Dermis microvascular lymphatic vessel endothelial cell (primary cell): ENCODE results near the gene CCDC187. TPM values are rescaled to one million over a fixed set of nuclear protein-coding genes. Genes with fewer than 3 reads are reported as not detected.

Experiments used
- DNase-seq, 2 donors: peaks; one replicate each; pipeline versions ENCODE4 v3.0.0 to v3.0.0-alpha.2; 2010; ENCODE audit warnings: low read depth in 2 of 2
- total RNA-seq: library from RNA; depleted of rRNA; stranded (reverse); fragments of >200 nt; gene quantifications from 2 replicates; pipeline ENCODE4 v1.2.1, GENCODE V29; 2014

Gene CCDC187
- total RNA-seq, 1 donor from 2014 or later: not detected

DNA sequence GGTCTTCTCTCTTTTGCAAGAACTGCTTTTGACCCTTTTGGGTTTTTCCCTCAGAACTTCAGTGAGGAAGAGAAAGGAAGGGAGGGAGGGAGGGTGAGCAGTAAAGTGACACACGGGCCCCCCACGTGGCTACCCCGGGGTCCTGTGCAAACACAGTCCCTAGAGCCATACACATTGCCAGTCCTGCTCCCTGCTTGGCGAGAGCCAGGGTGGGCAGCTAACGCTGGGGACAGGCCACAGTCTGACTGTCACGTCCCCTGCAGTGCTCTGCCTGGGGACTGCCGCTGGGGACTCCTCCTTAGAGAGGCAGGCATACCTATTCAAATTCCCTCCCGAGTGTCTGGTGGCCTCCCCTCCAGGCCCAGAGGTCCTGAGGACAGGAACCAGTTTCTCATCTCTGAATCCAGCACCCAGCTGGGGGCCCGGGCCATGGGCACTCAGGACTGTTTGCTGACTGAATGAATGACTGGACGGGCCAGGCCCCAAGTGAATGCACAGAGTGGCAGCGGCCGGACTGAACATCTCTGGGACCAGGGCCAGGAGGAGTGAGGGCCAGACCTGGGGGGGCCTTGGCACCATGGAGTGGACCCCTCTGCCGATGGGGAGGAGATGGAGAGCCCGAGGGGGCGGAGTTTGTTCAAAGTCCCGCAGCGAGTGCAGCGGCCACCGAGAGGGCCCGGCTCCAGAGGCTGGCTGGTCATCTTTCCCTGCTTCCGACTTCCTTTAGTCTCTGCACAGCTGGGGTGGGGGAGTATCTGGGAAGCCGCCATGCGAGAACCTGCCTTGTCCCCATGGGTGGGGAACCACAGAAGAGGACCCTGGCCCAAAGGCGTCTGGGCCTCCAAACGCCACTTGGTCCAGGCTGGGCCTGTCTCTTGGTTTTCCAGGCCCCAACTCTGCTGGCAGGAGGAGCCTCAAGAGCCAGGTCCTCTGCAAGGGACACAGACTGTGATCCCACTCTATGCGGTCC is 5.8 kb downstream of the CCDC187 start:
- DNase-seq: no peak

DNA sequence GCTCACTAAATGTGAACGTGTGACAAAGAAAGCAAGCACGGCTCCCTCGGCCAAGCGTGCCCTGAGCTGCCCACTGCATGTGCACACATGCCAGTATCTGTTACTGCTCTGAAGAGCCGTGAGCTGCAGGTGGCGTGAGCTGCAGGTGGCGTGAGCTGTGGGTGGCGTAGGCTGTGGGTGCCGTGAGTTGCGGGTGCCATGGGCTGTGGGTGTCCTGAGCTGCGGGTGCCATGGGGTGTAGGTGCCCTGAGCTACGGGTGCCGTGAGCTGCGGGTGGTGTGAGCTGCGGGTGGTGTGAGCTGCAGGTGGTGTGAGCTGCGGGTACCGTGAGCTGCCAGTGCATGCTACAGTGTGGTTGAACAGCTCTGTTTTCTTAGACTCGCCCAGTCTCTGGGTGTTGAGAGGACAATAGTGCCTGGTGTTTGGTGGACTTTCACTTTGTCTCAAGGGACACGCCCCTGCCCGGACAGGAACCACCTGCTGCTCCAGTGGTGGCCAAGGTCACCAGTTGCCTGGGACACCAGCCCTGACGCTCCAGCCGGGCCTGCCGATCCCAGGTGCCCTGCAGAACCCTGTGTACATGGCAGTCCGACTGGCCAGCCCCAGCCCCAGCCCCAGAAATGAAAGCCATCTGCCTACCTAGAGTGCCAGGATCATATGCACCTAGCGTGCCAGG is 6.7 kb downstream of the CCDC187 start:
- DNase-seq: peak; percentile 69 to 81

DNA sequence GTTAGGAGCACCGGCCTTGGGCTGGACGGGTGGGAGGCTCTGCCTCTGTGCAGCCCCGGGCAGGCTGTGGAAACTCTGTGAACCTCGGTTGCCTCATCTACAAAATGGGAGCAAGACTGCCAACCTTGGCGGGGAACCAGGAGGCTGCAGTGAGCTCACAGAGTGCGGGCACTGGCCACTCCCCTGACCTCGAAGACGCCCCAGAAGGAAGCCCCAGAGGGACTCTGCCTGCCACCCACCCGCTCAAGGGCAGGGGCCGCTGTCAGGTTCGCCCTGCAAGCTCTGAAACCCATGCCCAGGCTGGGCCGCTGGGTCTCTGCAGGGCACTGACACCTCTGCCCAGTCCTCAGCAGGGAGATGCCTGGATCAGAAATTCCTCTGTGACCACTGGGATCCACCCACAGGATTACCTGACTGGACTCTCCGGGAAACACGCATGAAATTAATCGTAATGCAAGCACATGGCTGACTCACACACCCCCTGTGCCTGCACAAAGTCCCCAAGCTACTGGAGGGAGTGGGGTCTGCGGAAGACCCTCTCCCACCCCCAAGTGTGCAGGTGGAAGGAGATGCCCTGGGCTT is 7.4 kb downstream of the CCDC187 start:
- no peak for DNase-seq

DNA sequence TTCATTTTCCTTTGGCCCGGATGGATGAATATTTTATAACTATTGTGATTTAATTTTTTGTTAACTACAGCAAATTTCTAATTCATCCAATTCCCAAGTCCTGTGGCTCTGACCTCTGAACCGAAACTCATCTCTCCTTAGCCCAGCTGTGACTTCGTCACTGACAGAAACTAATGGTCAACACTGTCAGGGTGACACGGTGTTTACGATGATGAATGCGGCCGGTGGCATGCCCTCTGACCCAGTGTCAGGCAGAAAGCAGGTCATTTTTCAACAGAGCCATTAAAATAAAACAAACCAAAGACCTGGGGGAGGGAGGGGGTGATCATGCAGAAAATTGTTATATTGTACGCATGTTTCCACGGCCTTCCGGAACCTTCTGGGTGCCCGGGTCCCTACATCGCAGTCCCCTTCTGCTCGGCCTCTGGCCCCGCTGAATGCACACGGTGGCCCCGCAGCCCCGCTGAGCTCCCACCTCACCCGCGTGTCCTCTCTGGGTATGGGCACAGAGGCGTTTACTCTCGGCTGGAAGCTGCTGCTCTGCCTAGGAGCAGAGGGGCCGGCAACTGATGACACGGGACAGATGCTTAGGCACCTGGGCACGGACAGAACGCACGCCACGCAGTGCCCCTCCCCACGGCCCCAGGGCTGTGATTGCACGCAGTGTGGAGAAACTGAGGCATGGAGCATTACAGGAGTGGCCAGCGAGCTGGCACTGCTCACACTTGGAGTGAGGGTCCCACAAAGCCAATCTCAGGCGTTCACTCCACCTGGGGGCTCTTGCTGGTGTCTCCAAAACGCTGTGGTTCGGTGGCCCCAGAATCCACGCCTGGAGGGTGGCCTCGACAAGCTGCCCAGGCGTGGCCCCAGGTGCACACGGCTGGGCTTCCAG is 8.1 kb downstream of the CCDC187 start:
- no peak for DNase-seq

DNA sequence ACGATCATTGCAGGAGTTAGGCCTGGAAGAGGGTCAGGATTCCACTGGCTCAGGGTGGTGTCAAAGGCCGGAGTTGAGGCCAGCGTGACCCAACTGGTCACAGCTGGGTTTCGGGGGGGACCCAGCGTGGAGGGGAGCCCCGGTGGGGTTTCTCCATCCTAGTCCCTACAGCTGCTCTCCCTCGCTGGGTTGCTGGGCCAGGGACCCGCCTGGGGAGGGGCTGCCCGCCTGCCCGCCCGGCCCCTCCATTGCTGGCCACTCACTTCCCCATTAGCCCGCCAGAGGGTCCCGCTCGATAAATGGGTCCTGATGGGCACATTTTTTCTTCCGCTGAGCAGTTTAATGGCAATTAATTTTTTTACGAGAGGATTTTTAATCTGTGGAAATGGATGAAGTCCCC is 8.8 kb downstream of the CCDC187 start:
- no peak for DNase-seq

DNA sequence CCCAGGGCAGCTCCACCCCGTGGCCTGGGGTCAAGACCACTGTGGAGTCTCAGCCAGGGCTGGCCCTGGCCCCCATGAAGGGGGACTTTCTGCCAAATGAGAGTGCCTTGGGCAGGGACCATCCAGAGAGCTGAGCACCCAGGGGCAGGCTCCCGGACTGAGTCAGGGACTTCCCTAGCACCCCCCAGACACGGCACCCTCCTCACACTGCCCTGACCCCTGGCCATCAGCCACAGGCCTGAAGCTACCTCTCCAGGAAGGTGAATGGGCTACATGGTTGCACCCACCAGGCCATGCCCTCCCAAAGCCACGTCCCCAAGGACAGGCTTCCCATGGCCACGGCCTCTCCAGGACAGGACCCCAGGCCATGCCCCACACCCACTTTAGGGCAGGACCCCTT is 9.5 kb downstream of the CCDC187 start:
- DNase-seq: no peak

DNA sequence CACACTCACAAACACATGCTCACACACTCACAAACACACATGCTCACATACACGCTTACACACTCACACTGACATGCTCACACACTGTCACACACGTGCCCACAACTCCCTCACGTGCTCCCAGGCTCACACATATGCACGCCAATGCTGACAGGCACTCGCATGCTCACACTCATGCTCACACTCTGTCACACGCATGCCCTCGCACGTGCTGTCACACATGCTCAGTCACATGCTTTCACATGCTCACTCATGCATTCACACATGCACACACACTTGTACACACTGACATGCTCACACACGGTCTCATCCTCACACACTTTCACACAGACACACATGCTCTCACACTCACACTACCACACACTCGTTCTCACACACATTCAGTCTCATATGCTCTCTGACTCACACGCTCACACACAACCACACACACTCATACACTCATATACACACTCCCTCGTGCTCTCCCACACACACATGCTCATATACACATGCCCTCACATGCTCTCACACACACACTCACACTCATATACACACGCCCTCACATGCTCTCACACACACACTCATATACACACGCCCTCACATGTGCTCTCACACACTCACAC is 10.3 kb downstream of the CCDC187 start:
- no peak for DNase-seq

DNA sequence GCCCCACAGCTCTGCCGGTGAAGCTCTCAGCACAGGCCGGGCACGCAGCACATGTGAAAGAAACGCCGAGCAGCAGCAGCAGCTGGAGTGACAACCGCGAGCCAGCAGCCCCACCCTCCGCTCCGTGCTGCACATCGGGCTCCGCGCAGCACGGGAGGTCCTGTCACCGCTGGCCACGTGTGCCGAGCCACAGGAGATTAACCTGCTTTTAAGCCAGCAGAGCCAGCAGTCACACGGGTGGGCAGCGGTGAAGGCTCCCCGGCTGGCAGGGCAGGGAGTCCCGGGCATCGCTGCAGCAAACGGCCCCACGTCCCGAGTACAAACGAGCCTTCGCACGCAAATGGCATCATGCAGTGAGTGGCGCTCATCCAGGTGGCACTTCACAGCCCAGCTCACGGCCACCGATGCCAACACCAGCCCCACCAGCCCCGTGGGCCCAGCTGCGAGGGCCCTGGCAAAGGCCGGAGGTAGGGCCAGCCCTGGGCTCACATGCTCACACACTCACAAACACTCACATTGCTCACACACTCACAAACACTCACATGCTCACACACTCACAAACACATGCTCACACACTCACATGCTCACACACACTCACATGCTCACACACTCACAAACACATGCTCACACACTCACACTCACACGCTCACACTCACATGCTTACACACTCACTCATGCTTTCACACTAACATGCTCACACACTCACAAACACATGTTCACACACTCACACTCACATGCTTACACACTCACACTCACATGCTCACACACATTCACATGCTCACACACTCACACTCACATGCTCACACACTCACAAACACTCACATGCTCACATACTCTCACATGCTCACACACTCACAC is 11.1 kb downstream of the CCDC187 start:
- DNase-seq: no peak

DNA sequence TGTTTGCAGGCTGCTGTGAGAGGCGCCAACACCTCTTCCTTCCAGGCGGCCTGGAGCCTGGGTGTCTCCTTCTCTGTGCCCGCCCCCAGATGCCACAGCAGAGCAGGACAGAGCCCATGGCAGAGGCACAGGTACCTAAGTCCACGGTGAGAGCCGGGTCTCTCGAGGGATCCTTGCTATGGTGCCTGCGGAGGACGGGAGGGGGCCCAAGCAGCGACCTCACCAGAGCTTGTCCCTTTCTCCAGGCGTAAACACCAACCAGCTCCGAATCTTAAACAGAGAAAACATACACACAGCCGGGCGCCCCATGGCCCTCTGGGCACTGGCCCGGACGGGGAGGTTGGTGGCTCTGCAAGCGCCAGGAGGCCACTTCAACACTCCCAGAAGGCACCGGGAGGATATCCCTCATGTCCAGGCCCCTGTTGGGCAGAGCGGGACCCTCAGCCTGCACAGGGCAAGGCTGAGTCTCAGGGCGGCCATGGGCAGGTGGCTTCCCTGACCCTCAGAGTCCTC is 11.8 kb downstream of the CCDC187 start:
- no peak for DNase-seq

DNA sequence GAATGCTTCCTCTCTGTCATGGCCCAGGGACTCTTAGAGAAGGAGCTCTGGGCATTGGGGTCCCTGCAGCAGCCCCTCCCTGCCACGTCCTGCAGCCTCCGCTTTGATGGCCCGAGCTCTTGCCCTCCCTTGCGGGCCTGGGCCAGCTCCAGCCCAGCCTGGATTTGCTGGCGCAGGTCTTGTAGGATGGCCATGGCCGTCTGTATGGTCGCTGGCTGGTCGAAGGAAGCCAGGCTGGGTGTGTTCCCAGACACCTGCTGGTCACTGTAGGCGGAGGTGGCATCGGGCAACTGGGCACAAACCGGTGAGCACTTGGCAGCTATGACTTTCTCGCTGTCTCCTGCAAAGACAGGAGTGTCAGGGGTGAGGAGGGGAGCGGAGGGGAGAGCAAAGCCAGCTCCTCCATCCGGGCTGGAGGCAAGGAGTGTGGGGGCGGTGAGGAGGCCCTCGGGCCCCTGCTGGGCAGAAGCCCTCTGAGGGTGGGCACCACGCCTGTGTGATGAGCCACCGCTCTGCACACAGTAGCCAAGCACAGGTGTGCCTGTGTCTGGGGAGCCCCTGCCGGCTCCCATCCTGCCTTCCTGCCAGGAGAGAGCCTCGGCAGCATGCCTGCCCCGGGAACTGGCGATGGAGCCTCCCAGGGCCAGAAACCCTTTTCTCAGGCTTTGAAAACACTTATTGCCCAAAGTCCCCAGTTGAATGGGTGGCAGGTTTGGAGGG is 12.4 kb downstream of the CCDC187 start:
- no peak for DNase-seq

DNA sequence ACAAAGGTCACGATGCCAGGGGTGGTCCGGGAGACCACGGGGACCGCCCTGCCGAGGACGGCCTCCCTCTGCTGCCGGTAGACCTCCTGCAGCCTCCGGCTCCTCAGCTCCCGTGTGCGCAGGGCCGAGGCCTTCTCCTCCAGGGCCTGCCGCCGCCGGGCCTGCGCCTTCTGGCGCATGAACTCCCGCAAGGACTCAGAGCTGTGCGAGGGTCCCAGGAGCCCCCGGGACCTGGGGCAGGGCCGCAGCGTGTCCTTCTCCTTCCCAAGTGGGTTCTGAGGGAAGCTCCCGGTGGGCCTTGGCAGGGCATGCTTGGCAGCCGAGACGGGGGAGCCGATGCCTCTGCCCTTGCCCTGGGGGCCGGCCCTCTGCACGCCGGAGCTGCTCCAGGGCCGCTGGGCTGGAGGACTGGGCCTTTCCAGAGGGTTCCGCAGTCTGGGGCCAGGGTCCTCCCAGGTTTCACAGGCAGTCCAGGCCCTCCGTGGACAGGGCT is 13.3 kb downstream of the CCDC187 start:
- no peak for DNase-seq

DNA sequence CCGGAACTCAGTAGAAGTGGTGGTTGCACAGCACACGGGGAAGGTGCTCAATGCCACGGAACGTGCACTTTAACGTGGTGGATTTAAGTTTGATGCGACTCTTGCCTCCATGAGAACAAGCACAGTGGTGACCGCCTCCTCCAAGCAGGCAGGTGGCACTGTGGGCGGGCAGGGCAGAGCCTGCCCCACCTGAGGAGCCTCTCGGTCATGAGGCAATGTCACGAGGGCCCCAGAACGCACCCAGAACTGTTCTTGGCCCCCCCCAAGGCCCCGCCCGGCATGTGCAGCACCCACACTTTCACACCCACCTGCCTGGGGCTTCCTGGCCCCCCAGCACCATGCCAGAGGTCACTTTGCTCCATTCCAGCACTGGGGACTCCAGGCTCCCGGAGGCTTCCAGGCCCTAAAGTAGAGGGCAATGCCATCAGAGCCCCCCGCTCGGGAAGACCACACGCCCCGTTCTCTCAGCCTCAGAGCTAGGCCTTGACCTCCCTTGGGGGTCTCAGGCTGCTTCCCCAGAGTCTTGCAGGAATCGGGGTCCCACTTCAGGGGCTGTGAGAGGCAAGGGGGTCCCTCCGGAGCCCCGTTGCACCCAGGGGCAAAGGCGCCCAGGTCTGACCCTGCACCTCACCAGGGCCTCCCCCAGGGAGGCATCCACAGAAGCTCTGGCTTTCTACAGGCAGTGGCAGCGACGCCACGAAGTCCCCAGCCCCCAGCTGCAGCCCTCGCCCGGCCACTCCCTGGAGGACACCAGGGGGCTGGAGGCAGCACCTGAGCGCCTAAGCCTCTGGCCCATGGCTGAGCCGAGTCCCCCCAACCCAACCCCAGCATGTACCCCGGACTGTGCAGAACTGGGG is 14.0 kb downstream of the CCDC187 start:
- DNase-seq: no peak

DNA sequence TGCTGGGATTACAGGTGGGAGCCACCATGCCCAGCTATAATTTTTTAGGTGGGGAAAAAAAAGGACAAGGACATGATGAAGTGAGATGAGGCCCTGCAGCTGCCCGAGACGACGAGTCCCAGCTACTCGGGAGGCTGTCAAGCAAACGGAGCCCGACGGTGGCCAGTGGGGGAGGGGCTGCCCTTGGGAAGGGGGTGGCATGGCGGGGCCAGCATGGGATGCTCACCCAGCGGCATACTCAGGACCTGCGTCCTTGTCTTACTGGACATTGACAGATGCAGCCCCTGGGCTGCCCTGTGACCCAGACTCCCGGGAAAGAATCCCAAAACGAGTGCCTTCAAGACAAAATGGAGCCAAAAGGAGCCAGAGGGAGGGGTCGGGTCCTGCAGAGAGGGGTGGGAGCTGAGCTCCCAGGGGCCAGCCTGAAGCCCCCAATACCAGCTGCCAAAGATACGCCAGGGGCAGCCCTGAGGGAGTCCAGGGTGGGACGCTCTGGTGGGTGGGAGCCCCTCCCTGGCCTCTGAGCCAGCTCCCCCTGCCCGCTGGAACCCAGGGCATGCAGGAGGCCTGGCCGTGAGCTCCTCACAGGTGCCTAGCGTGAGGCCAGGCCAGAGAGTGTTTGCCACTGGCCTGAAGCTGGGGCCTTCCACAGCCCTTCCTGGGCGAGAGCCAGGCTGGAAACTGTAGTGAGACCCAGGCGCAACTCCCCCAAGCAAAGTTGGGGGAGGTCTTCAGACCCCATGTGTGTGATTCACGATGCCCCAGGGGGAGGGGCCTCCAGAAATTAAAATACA is 15.7 kb downstream of the CCDC187 start:
- no peak for DNase-seq

DNA sequence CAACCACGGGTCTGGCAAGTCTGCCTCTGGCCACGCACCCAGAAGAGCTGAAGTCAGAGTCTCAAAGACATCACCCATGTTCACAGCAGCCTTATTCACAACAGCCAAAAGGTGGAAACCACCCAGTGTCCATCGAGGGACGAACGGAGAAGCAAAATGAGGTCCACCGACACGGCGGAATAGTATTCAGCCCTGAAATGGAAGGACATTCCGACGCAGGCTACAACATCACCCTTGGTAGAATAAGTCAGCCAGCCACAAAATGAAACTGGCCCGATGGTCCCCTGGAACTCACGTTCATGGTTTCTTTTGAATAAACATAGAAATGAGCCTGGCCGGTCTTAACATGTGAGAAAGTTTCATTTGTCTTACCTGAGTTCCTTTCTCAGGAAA is 16.9 kb downstream of the CCDC187 start:
- DNase-seq: no peak

DNA sequence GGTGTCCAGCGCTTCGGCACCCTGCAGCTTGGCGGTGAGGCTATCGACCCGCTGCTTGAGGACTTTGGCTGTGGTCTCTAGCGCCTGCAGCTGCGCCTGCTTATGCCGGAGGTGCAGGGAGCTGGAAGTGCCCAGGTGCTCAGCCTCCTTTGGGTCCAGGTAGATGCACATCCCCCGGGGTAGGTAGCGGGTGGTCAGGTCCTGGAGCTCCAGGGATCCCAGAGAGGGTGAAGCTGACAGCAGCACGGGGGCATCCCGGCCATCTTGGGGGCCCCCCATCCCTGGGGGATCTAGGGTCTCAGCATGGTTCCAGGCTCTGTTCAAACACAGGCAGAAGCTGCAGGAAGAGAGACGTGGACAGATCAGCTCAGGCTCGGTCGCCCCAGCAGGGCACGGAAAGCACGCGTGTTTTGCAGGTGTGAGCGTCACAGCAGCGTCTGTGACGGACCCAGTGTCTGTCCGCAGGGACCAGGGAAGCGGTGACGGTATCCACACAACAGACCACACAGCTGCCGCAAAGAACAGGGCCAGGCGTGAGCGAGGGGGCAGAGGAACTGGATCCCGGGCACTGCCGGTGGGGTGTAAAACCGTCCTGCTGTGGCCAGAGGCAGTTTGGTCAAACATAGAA is 17.4 kb downstream of the CCDC187 start:
- DNase-seq: no peak

DNA sequence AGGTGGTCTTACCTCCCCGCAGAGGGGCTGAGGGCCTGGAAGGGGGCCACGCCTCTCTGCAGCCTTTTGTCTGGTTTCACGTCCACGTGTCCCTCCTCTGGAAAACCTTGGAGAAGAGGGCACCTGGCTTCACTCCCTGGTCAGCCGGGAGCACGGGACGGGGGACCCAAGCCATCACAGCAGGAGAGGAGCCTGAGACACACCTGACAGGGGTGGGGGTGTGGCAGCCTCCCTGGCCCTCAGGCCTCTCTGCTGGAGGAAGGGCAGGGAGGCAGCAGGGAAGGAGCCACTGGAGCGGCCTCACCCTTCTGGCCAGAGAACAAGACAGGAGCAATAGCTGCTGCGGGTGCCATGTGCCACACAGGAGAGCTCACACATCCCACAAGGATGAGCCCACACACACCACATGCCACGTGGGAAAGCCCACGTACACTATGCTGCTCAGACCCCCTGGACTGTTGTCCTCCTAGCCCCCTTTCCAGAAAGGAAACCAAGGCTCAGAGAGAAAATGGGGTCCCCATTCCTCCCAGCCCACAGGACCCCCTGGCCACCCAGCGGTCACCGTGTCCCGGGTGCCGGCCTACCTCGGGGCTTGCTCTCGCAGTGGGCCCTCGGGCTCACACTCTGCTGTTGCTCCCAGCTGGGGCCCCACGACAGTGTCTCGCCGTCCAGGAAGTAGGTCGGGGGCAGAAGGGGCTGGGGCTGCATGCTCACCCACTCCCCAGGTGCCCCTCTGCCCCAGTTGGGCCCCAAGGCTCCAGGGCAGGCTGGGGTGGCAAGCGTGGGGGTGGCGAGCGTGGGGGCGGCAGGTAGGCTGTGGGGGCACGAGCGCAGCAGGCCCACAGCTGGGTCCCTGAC is 18.2 kb downstream of the CCDC187 start:
- no peak for DNase-seq
